HG02840 (cell line): ENCODE measurements around the gene OMP.

Source experiments
- ATAC-seq: cut with Tn5 transposase; IDR thresholded peaks from one replicate; pipeline ENCODE4 v1.9.1; 2021; ENCODE audit warnings: mild to moderate bottlenecking, moderate library complexity, moderate number of reproducible peaks; ENCODE audit not compliant: unreplicated experiment, low FRiP score

Gene OMP

GRCh38 chr11:77150836-77151235 lies 48.2 kb downstream of the OMP start:
- ATAC-seq = no peak

GRCh38 chr11:77151804-77152509 lies 49.3 kb downstream of the OMP start:
- ATAC-seq = no peak

GRCh38 chr11:77152846-77153245 lies 50.2 kb downstream of the OMP start:
- no peak for ATAC-seq
